IPS-18a (cell line): Measurements from ENCODE around the gene GASK1B.

Experiments
- H3K27ac ChIP-seq: one replicate; pipeline ENCODE4 v1.5.1; 2013; ENCODE audit warnings: low read length
- H3K27me3 ChIP-seq: one replicate; pipeline ENCODE4 v1.6.1; 2013; ENCODE audit warnings: mild to moderate bottlenecking, low read length; ENCODE audit not compliant: control insufficient read depth, insufficient read depth
- H3K36me3 ChIP-seq: one replicate; pipeline ENCODE4 v1.6.1; 2013; ENCODE audit warnings: low read depth, low read length; ENCODE audit not compliant: control insufficient read depth
- H3K4me1 ChIP-seq: one replicate; pipeline ENCODE4 v1.6.1; 2013; ENCODE audit warnings: low read depth, low read length; ENCODE audit not compliant: control insufficient read depth
- H3K4me3 ChIP-seq: one replicate; pipeline ENCODE4 v1.5.1; 2013; ENCODE audit warnings: low read length
- H3K9ac ChIP-seq: one replicate; pipeline ENCODE4 v1.6.1; 2013; ENCODE audit warnings: mild to moderate bottlenecking, low read length, moderate library complexity
- H3K9me3 ChIP-seq: one replicate; pipeline ENCODE4 v1.6.1; 2013; ENCODE audit warnings: low read depth, low read length; ENCODE audit not compliant: control insufficient read depth

The GASK1B gene

DNA sequence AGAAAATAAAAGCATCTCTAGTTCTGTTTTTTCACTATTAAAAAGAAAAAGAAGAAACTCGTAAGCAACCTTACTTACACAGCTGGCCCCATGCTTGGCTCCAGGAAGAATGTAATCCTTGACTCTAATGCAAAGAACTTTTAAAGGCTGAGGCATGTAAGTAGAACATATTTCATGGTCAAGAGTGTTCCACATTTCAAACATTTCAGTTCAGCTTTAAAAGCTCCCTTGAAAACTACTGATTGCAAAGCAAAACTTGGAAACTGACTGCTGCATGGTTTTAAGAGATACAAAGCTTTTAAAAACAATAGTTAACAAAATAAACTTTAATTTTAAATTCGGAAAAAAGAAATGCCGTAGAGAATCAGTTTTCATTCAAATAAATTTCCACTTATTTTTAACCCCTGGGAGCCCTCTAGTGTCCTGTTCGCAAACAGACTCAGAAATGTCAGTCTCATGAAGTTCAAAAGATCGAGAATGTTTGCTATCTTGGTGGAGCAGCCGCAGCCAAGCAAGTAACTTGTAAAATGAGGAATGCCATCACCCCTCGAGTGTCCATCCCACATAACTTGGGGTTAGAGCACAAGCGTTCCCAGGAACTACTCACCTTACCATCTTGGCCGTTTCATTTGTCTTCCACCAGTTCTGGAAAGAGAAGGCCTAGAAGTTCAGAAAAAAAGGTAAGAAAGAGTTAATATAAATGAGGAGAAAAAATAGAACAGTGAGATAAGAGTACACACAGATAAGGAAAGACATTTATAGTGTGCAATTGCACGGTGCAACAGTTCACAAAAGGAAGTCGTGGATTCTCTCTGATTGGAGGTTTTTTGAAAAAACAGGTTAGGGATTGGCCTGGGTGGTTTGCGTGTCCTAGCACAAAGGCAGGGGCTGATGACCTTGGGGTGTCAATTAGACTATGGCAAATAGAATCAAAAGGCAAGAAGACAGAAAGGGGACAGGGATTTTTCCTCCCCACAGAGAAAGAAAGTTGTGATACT is at the start of gene GASK1B:
Gene GASK1B, minus strand, starts transcription at position 765 of the 998 bp plus-strand sequence. CDS start 1,650 bp downstream, outside the sequence.
- Histone ChIP-seq H3K36me3 (no peaks in the 10 kb centered on the region), H3K4me1 (peaks cover 4% of the 10 kb centered on the region), H3K4me3 (no peak within 1 kb of the TSS), H3K27ac (no peak within 1 kb of the TSS), H3K9ac (no peak within 1 kb of the TSS), H3K27me3 (no peaks in the 10 kb centered on the region), H3K9me3 (no peaks in the 10 kb centered on the region)

DNA sequence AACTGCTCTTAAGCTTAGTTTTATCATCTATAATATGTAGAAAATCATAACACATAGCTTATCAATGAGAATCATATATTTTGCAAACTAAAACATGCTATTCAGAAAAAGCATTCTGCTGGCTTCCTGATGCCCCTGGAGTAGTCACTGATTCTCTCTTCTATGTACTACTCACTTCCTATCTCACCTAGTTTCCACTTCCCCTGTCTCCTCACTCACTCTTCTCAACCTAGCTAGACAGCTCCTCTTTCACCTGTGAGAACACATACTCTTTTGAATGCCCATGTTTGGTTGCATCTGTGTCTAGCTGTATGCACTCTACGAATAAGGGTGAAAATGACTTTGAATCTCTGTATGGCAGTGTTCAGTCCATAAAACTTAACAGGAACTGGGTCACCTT is 46.8 kb upstream of the GASK1B start:
- peaks cover 6% of the 10 kb centered on the region for H3K4me1 ChIP-seq
- no peaks in the 10 kb centered on the region for H3K9me3 ChIP-seq
- H3K36me3 ChIP-seq: no peaks in the 10 kb centered on the region
- H3K4me3 ChIP-seq: no peak overlapping the region
- no peak overlapping the region for H3K9ac ChIP-seq
- no peaks in the 10 kb centered on the region for H3K27me3 ChIP-seq
- no peak overlapping the region for H3K27ac ChIP-seq

DNA sequence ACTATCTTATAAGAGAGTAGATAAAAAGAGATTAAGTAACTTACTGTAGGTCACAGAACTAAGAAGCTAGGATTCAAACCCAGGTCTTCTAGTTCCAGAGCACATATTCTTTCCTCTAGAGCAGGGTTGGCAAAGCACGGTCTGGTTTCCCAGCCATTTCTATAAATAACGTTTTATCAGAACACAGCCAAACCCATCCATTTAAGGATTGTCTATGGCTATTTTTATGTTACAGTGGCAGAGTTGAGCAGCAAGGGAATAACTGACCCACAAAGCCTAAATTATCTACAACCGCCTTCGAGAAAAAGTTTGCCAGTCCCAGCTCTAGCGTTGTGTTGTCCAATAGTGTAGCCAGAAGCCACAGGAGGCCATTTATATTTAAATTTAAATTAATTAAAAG is 44.9 kb upstream of the GASK1B start:
- Histone ChIP-seq H3K9me3 (no peaks in the 10 kb centered on the region), H3K36me3 (no peaks in the 10 kb centered on the region), H3K9ac (no peak overlapping the region), H3K4me1 (peaks cover 6% of the 10 kb centered on the region), H3K27me3 (no peaks in the 10 kb centered on the region), H3K27ac (no peak overlapping the region), H3K4me3 (no peak overlapping the region)

DNA sequence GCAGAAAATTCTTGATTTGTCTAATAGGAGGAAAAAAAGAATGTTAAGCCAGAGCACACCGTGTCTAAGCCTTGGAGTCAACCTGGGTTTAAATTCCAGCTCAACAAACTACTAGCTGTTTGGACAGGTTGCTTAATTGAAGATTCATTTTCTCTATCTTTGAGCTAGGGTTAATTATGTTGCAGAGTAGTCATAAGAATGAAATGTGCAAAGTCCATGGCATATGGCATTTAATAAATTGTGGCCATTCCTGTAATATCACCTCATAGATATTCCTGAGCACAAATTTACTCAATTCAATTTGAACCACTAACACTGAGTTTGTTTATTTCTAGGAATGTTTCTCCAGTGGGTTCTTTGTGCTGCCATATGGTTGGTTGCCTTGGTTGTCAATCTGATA is 42.0 kb upstream of the GASK1B start:
- Histone ChIP-seq H3K9ac (no peak overlapping the region), H3K27ac (no peak overlapping the region), H3K4me3 (no peak overlapping the region), H3K4me1 (peaks cover 9% of the 10 kb centered on the region), H3K9me3 (no peaks in the 10 kb centered on the region), H3K36me3 (no peaks in the 10 kb centered on the region), H3K27me3 (no peaks in the 10 kb centered on the region)

DNA sequence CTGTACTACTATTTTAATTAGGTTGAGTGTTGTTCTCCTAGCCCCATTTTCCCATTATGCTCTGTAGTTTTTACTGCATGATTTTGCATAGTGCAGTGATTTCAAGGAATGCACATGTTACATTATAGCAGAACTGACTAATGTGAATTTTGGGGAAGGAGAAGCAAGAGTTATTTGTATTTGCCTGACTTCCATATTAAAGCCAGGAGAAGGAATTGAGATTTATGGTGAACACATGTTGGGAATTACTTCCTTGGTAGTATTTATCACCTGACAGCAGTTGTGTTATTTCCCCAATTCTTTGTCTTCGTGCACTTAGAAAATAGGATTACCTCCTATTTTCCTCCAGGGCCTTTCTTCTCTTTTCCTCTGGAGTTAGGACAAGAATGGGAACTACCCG is 40.6 kb upstream of the GASK1B start:
- Histone ChIP-seq H3K36me3 (no peaks in the 10 kb centered on the region), H3K27me3 (no peaks in the 10 kb centered on the region), H3K4me3 (no peak overlapping the region), H3K9ac (no peak overlapping the region), H3K27ac (no peak overlapping the region), H3K9me3 (no peaks in the 10 kb centered on the region), H3K4me1 (peaks cover 6% of the 10 kb centered on the region)

DNA sequence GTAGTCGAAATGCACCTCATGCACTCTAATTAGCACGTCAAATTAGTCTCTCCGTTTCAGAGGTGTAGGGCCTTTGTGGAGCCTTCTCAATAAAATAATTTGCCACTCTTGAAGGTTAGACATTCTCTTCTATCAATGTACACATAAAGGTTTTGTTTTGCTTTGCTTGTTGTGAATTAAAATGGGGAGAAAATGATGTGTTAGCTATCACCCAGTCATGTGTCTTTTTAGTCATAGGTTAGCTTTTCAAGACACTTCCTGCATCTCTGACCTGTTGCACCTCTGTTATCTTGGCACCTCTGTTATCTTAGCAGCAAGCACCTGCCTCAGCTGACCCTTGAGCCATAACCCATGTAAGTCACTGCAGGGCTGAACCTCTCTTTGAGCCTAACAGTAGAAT is 38.4 kb upstream of the GASK1B start:
- Histone ChIP-seq H3K4me1 (peaks cover 6% of the 10 kb centered on the region), H3K27ac (no peak overlapping the region), H3K36me3 (no peaks in the 10 kb centered on the region), H3K27me3 (no peaks in the 10 kb centered on the region), H3K9me3 (no peaks in the 10 kb centered on the region), H3K4me3 (peak overlapping the region; percentile 77), H3K9ac (no peak overlapping the region)

DNA sequence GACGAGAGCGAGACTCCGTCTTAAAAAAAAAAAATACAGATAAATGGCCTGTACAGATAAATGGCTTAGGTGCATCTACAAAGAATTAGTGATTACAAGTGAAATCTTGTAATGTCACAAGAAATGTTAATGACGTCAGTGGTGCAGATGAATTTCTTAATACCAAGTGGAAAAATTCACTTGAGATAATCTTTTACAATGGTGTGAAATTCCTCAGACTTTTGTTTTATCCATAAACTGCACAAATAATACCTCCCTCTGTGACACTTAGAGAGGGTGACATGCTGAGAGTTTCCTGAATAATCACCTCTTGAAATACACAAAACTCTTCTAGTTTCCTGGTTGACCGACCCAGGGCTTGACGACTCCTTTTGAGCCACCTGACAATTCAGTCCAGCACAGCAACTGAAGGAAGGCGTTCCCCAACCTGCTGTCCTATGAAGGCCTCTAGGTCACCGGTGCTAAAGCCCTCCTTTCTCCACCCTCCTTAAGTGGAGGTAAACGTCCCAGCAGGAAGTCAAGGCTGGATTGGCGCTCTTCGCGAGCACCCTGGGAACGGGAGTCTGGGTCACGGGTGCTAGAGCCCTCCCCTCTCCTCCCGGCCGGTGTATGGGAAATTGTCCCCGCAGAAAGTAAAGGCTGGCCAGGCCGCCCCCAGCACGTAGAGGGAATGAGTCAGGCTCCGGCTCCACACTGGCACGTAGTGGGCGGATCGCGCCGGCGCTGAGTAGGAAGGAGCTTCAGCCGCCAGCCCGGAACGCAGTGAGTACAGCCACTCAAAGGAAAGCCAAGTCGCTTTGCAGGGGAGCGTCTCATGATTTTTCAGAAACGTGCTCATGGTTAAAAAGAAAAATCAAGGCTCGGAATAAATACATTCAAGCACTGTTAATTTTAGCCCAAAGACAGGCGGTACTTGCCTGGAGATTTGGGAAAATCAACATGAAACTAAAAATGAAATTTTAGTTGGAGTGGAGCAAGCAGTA is 37.3 kb upstream of the GASK1B start, which contains the start of gene TMEM144:
Gene TMEM144, plus strand, starts transcription at position 662 of the 983 bp plus-strand sequence. CDS start 2,182 bp downstream, outside the sequence.
- Histone ChIP-seq H3K9me3 (no peaks in the 10 kb centered on the region), H3K4me3 (peak within 1 kb of the TSS; percentile 77), H3K27ac (no peak within 1 kb of the TSS), H3K9ac (peak within 1 kb of the TSS; percentile 59), H3K27me3 (no peaks in the 10 kb centered on the region), H3K36me3 (no peaks in the 10 kb centered on the region), H3K4me1 (peaks cover 6% of the 10 kb centered on the region)

DNA sequence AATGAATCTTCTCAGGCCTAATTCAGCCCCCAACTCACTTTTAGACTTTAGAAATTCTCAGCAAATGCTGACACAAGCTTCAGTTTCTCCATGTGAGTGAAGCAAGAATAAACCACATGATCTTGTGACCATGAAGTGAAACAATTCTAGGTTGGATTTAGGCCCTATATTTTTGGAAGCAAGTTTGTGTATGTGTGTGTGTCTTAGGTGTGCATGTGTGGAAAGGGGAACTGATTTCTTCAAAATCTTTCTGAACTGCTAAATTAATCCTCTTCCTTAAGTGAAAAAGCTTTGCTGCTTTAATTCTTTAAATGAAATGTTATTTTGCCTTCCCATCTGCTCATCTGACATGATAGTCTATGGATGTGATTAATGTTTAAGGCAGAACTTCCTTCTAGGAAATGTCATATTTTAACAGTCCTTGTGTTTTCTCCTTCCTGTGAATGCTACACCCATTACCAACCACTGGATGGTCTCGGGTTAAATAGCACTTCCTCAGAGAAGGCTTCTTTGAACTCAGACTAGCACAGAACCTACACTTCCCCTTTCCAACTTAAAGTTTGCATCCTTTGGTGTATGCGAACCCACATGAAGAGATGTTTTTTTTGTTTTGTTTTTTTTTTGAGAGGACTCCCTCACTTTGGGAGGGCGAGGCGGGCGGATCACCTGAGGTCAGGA is 36.3 kb upstream of the GASK1B start:
- no peak overlapping the region for H3K4me3 ChIP-seq
- H3K9ac ChIP-seq: no peak overlapping the region
- H3K27ac ChIP-seq: no peak overlapping the region

DNA sequence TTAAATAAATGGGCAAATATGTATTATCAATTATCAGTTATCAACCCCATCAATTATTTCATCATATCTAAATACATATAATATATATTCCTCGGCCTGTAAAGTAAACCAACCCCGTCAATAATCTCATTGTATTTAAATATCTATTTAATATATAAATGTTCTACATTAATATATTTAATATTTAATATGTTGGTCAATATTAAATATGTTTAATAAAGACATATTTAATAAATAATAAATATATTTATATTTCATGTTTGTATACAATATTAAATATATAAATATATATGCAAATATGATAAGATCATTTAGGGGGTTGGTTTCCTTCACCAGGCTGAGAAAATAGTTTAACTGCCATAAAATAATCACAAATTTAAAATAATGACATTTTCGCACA is 31.1 kb upstream of the GASK1B start:
- Histone ChIP-seq H3K4me3 (no peak overlapping the region), H3K4me1 (no peaks in the 10 kb centered on the region)

More for the DNA sequence above, 36.3 kb upstream of the GASK1B start:
- H3K36me3 ChIP-seq: no peaks in the 10 kb centered on the region
- H3K27me3 ChIP-seq: no peaks in the 10 kb centered on the region
- H3K4me1 ChIP-seq: peaks cover 6% of the 10 kb centered on the region
- no peaks in the 10 kb centered on the region for H3K9me3 ChIP-seq

DNA sequence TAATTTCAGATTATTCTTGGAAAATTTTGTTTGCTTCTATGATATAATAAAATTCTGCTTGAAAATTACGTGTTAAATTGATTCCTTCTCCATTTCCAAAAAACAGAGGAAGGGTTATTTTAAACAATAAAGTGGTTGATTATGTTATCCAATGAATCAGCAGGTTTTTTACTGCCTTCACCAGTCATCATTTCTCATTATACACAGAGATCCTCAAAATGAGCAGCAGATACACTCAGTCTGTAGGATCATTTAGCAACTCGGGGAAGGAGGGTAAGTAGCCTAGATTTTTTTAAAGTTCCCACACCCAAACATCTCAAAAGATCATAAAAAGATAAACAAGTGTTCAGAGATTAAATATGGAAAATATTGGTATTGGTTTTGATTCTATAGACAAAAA is 30.6 kb upstream of the GASK1B start:
- no peak overlapping the region for H3K4me3 ChIP-seq
- no peaks in the 10 kb centered on the region for H3K9me3 ChIP-seq
- H3K9ac ChIP-seq: no peak overlapping the region
- H3K36me3 ChIP-seq: no peaks in the 10 kb centered on the region
- H3K27me3 ChIP-seq: no peaks in the 10 kb centered on the region
- no peaks in the 10 kb centered on the region for H3K4me1 ChIP-seq
- H3K27ac ChIP-seq: no peak overlapping the region

More for the DNA sequence above, 31.1 kb upstream of the GASK1B start:
- Histone ChIP-seq H3K9me3 (no peaks in the 10 kb centered on the region), H3K27ac (no peak overlapping the region), H3K9ac (no peak overlapping the region), H3K36me3 (no peaks in the 10 kb centered on the region), H3K27me3 (no peaks in the 10 kb centered on the region)

DNA sequence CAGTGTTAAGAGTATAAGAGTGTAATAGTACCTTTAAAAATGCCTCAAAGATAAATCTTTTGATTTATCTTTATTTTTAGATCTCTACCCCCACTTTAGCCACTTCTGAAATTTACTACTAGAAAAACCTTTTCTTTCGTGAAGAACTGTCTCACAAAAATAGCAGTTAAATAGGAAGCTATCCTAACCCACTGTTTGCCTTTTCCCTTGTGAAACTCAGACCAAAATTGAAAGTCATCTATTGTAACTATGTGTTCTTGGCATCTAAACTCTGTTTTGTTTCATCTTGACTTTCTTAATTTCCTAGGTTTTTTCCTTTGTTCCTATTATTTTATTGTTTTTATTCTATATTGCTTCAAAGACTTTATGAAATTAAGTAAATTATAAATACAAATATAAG is 29.7 kb upstream of the GASK1B start:
- H3K36me3 ChIP-seq: no peaks in the 10 kb centered on the region
- no peaks in the 10 kb centered on the region for H3K4me1 ChIP-seq
- no peaks in the 10 kb centered on the region for H3K9me3 ChIP-seq
- H3K9ac ChIP-seq: no peak overlapping the region
- no peak overlapping the region for H3K27ac ChIP-seq
- no peak overlapping the region for H3K4me3 ChIP-seq
- H3K27me3 ChIP-seq: no peaks in the 10 kb centered on the region
